ENCODE results near the gene PCDHA6. TPM values are rescaled to one million over a fixed set of nuclear protein-coding genes. Genes with fewer than 3 reads are reported as not detected.
"Not testable (repeated sequence)": the region's sequence is repeated elsewhere in the genome, so short reads cannot be mapped to it uniquely, and the experiment has no call there.

PCDHA6 gene
- total RNA-seq, 1 experiment from 2014 or later, result not detected

DNA sequence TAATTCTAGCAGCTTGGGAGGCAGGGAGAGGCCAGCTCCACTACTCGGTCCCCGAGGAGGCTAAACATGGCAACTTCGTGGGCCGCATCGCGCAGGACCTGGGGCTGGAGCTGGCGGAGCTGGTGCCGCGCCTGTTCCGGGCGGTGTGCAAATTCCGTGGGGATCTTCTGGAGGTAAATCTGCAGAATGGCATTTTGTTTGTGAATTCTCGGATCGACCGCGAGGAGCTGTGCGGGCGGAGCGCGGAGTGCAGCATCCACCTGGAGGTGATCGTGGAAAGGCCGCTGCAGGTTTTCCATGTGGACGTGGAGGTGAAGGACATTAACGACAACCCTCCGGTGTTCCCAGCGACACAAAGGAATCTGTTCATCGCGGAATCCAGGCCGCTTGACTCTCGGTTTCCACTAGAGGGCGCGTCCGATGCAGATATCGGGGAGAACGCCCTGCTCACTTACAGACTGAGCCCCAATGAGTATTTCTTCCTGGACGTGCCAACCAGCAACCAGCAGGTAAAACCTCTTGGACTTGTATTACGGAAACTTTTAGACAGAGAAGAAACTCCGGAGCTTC is 6.8 kb downstream of the PCDHA6 start:
- not testable (repeated sequence) for H3K4me1 ChIP-seq (ENCODE audit: low read length); H3K9me2 ChIP-seq (replicated peaks; ENCODE audit: insufficient read depth, low read length); H3K4me2 ChIP-seq (ENCODE audit: low read depth, low read length, poor library complexity, severe bottlenecking); H4K20me1 ChIP-seq (ENCODE audit: insufficient read depth, low read depth, low read length); H2AFZ ChIP-seq (ENCODE audit: low read length); H3K9me3 ChIP-seq (ENCODE audit: low read length); H3K36me3 ChIP-seq (ENCODE audit: insufficient read depth, low read length); H3K27me3 ChIP-seq (ENCODE audit: low read length); H3K9ac ChIP-seq (ENCODE audit: low read length); H3K27ac ChIP-seq (ENCODE audit: low read length); H3K79me2 ChIP-seq (ENCODE audit: low read length); H3K4me3 ChIP-seq (ENCODE audit: low read length); DNase-seq

DNA sequence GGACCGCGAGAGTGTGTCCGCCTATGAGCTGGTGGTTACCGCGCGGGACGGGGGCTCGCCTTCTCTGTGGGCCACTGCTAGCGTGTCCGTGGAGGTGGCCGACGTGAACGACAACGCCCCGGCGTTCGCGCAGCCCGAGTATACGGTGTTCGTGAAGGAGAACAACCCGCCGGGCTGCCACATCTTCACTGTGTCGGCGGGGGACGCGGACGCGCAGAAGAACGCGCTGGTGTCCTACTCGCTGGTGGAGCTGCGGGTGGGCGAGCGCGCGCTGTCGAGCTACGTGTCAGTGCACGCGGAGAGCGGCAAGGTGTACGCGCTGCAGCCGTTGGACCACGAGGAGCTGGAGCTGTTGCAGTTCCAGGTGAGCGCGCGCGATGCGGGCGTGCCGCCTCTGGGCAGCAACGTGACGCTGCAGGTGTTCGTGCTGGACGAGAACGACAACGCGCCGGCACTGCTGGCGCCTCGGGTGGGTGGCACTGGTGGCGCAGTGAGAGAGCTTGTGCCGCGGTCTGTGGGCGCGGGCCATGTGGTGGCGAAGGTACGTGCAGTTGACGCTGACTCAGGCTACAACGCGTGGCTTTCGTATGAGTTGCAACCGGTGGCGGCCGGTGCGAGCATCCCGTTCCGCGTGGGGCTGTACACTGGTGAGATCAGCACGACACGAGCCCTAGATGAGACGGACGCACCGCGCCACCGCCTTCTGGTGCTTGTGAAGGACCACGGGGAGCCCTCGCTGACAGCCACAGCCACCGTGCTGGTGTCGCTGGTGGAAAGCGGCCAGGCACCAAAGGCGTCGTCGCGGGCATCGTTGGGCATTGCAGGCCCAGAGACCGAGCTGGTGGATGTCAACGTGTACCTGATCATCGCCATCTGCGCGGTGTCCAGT is 8.1 kb downstream of the PCDHA6 start:
- H2AFZ ChIP-seq (ENCODE audit: low read length), result no peak overlapping the region
- no peaks in the 10 kb centered on the region for H3K9me2 ChIP-seq (replicated peaks; ENCODE audit: insufficient read depth, low read length)
- DNase-seq, result no peak
- no peaks in the 10 kb centered on the region; the same call in 1 of the 2 replicates for H3K27me3 ChIP-seq (ENCODE audit: low read length)
- H3K4me2 ChIP-seq (ENCODE audit: low read depth, low read length, poor library complexity, severe bottlenecking), result no peak overlapping the region
- H3K4me1 ChIP-seq (ENCODE audit: low read length), result no peaks in the 10 kb centered on the region
- no peak overlapping the region for H3K9ac ChIP-seq (ENCODE audit: low read length)
- H3K4me3 ChIP-seq (ENCODE audit: low read length), result no peak overlapping the region
- H4K20me1 ChIP-seq (ENCODE audit: insufficient read depth, low read depth, low read length), result no peaks in the 10 kb centered on the region
- H3K36me3 ChIP-seq (ENCODE audit: insufficient read depth, low read length), result no peaks in the 10 kb centered on the region
- no peaks in the 10 kb centered on the region for H3K79me2 ChIP-seq (ENCODE audit: low read length)
- H3K9me3 ChIP-seq (ENCODE audit: low read length), result no peaks in the 10 kb centered on the region
- no peak overlapping the region for H3K27ac ChIP-seq (ENCODE audit: low read length)

DNA sequence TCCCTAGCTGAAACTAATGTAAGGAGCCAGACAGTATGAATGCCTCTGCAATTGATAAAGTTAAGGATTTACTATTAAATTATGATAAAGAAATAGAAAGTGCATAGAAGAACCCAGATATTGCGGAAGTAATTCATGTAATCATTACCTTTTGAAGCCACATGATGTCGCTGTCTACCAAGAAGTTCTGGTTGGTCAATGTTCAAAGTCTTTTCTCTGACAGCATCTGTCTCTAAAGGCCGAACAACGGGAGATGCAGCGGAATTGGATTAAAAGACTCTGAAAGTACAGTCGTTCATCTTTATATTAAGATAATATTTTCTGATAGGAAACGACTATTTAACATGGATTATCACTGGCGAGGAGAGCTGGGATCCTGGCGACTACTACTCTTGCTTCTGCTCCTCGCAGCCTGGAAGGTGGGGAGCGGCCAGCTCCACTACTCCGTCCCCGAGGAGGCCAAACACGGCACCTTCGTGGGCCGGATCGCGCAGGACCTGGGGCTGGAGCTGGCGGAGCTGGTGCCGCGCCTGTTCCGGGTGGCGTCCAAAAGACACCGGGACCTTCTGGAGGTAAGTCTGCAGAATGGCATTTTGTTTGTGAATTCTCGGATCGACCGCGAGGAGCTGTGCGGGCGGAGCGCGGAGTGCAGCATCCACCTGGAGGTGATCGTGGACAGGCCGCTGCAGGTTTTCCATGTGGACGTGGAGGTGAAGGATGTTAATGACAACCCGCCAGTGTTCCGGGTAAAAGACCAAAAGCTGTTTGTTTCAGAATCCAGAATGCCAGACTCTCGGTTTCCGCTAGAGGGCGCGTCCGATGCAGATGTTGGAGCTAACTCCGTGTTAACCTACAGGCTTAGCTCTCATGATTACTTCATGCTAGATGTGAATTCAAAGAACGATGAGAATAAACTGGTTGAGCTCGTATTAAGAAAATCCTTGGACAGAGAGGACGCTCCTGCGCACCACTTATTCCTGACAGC is 13.5 kb downstream of the PCDHA6 start, which contains the start of gene PCDHA8:
Gene PCDHA8, plus strand, starts transcription at position 210 of the 985 bp plus-strand sequence. Its CDS starts 135 bp downstream, at position 345.
- Histone ChIP-seq H3K4me1 (ENCODE audit: low read length) (no peaks in the 10 kb centered on the region), H3K27me3 (ENCODE audit: low read length) (no peaks in the 10 kb centered on the region), H3K9me2 (replicated peaks; ENCODE audit: insufficient read depth, low read length) (no peaks in the 10 kb centered on the region), H3K36me3 (ENCODE audit: insufficient read depth, low read length) (no peaks in the 10 kb centered on the region), H4K20me1 (ENCODE audit: insufficient read depth, low read depth, low read length) (no peaks in the 10 kb centered on the region), H3K9ac (ENCODE audit: low read length) (no peak within 1 kb of the TSS), H3K4me2 (ENCODE audit: low read depth, low read length, poor library complexity, severe bottlenecking) (peak within 1 kb of the TSS; percentile 28), H3K9me3 (ENCODE audit: low read length) (no peaks in the 10 kb centered on the region), H3K27ac (ENCODE audit: low read length) (no peak within 1 kb of the TSS), H2AFZ (ENCODE audit: low read length) (no peak within 1 kb of the TSS), H3K79me2 (ENCODE audit: low read length) (no peaks in the 10 kb centered on the region), H3K4me3 (ENCODE audit: low read length) (no peak within 1 kb of the TSS)
- peak; percentile 75 for DNase-seq

DNA sequence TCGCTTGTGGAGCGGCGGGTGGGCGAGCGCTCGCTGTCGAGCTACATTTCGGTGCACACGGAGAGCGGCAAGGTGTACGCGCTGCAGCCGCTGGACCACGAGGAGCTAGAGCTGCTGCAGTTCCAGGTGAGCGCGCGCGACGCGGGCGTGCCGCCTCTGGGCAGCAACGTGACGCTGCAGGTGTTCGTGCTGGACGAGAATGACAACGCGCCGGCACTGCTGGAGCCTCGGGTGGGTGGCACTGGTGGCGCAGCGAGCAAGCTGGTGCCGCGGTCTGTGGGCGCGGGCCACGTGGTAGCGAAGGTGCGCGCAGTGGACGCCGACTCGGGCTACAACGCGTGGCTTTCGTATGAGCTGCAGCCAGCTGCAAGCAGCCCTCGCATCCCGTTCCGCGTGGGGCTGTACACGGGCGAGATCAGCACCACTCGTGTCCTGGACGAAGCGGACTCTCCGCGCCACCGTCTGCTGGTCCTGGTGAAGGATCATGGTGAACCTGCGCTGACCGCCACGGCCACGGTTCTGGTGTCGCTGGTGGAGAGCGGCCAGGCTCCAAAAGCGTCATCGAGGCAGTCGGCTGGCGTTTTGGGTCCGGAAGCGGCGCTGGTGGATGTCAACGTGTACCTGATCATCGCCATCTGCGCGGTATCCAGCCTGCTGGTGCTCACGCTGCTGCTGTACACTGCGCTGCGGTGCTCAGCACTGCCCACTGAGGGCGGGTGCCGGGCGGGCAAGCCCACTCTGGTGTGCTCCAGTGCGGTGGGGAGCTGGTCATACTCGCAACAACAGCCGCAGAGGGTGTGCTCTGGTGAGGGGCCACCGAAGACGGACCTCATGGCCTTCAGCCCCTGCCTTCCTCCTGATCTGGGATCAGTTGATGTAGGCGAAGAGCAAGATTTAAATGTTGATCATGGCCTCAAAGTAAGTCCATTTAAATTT is 15.3 kb downstream of the PCDHA6 start:
- H3K4me1 ChIP-seq (ENCODE audit: low read length), result no peaks in the 10 kb centered on the region

DNA sequence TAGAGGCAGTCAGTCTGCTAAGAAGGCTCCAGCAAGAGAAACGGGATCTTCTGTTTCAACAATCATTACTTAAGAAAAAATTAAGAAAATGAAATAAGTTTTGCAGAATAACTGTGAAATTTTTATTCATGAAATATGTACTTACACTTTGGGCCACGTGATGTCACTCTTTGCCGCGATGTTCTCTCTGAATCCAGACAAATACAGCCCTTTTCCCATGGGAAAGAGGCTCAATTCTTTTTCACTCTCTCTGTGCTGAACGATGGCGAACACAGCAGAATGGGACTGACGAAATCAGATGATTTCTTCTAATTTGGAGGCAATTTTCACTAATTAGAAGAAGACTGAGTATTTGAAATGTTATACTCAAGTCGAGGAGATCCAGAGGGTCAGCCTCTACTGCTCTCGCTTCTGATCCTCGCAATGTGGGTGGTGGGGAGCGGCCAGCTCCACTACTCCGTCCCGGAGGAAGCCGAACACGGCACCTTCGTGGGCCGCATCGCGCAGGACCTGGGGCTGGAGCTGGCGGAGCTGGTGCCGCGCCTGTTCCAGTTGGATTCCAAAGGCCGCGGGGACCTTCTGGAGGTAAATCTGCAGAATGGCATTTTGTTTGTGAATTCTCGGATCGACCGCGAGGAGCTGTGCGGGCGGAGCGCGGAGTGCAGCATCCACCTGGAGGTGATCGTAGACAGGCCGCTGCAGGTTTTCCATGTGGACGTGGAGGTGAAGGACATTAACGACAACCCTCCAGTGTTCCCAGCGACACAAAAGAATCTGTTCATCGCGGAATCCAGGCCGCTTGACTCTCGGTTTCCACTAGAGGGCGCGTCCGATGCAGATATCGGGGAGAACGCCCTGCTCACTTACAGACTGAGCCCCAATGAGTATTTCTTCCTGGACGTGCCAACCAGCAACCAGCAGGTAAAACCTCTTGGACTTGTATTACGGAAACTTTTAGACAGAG is 20.7 kb downstream of the PCDHA6 start, which contains the start of gene PCDHA9:
Gene PCDHA9, plus strand, starts transcription at position 244 of the 964 bp plus-strand sequence. Its CDS starts 114 bp downstream, at position 358.
- not testable (repeated sequence) for H3K4me3 ChIP-seq (ENCODE audit: low read length); H3K27ac ChIP-seq (ENCODE audit: low read length); H3K9me2 ChIP-seq (replicated peaks; ENCODE audit: insufficient read depth, low read length); DNase-seq; H4K20me1 ChIP-seq (ENCODE audit: insufficient read depth, low read depth, low read length); H2AFZ ChIP-seq (ENCODE audit: low read length); H3K36me3 ChIP-seq (ENCODE audit: insufficient read depth, low read length); H3K79me2 ChIP-seq (ENCODE audit: low read length); H3K4me1 ChIP-seq (ENCODE audit: low read length); H3K27me3 ChIP-seq (ENCODE audit: low read length); H3K9ac ChIP-seq (ENCODE audit: low read length); H3K4me2 ChIP-seq (ENCODE audit: low read depth, low read length, poor library complexity, severe bottlenecking); H3K9me3 ChIP-seq (ENCODE audit: low read length)

More for the DNA sequence above, 15.3 kb downstream of the PCDHA6 start:
- H3K9me3 ChIP-seq (ENCODE audit: low read length), result no peaks in the 10 kb centered on the region
- no peaks in the 10 kb centered on the region for H3K36me3 ChIP-seq (ENCODE audit: insufficient read depth, low read length)
- H3K27me3 ChIP-seq (ENCODE audit: low read length), result no peaks in the 10 kb centered on the region
- no peak overlapping the region for H3K27ac ChIP-seq (ENCODE audit: low read length)
- no peak for DNase-seq
- no peaks in the 10 kb centered on the region for H3K9me2 ChIP-seq (replicated peaks; ENCODE audit: insufficient read depth, low read length)
- no peaks in the 10 kb centered on the region for H3K79me2 ChIP-seq (ENCODE audit: low read length)
- no peak overlapping the region for H3K4me2 ChIP-seq (ENCODE audit: low read depth, low read length, poor library complexity, severe bottlenecking)
- H2AFZ ChIP-seq (ENCODE audit: low read length), result no peak overlapping the region
- H3K4me3 ChIP-seq (ENCODE audit: low read length), result no peak overlapping the region
- H4K20me1 ChIP-seq (ENCODE audit: insufficient read depth, low read depth, low read length), result no peaks in the 10 kb centered on the region
- no peak overlapping the region for H3K9ac ChIP-seq (ENCODE audit: low read length)

DNA sequence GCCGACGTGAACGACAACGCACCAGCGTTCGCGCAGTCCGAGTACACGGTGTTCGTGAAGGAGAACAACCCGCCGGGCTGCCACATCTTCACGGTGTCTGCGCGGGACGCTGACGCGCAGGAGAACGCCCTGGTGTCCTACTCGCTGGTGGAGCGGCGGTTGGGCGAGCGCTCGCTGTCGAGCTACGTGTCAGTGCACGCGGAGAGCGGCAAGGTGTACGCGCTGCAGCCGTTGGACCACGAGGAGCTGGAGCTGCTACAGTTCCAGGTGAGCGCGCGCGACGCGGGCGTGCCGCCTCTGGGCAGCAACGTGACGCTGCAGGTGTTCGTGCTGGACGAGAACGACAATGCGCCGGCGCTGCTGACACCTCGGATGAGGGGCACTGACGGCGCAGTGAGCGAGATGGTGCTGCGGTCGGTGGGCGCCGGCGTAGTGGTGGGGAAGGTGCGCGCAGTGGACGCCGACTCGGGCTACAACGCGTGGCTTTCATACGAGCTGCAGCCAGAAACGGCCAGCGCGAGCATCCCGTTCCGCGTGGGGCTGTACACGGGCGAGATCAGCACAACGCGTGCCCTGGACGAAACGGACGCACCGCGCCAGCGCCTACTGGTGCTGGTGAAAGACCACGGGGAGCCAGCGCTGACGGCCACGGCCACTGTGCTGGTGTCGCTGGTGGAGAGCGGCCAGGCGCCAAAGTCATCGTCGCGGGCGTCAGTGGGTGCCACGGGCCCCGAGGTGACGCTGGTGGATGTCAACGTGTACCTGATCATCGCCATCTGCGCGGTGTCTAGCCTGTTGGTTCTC is 22.3 kb downstream of the PCDHA6 start:
- H3K9me3 ChIP-seq (ENCODE audit: low read length); H3K9ac ChIP-seq (ENCODE audit: low read length); H3K4me3 ChIP-seq (ENCODE audit: low read length); H3K9me2 ChIP-seq (replicated peaks; ENCODE audit: insufficient read depth, low read length); H3K4me2 ChIP-seq (ENCODE audit: low read depth, low read length, poor library complexity, severe bottlenecking); H3K27ac ChIP-seq (ENCODE audit: low read length); DNase-seq; H3K36me3 ChIP-seq (ENCODE audit: insufficient read depth, low read length); H3K27me3 ChIP-seq (ENCODE audit: low read length); H2AFZ ChIP-seq (ENCODE audit: low read length); H3K79me2 ChIP-seq (ENCODE audit: low read length); H3K4me1 ChIP-seq (ENCODE audit: low read length); H4K20me1 ChIP-seq (ENCODE audit: insufficient read depth, low read depth, low read length): not testable (repeated sequence)

All from Karpas-422 (cell line).